Posterior vena cava (tissue), 2 donors: Measurements from ENCODE around the gene PROX2. TPM values are rescaled to one million over a fixed set of nuclear protein-coding genes. Genes with fewer than 3 reads are reported as not detected.

Source experiments
- DNase-seq: peaks from one replicate; pipeline ENCODE4 v3.0.0-alpha.2; 2020; ENCODE audit warnings: low spot score
- intact Hi-C, 2 donors: fragments of 100-400 bp; cut with DNase I; formaldehyde crosslinking; loops; one replicate each; pipeline versions ENCODE4 v1.14.1 to v1.14.2; 2022 to 2023
- total RNA-seq, 2 donors: library from RNA; stranded (reverse); fragmentation: NEBNext Ultra II Directional; extraction: Animal tissue kit (Norgen Biotek cat#: 25700); gene quantifications; one replicate each; pipeline ENCODE4 v1.2.1, GENCODE V29; 2021
- donor health status: DM: yes; HTN: yes; CAD: no.
- donor health status: DM: yes; HTN: yes; CAD: no.

PROX2 gene
- total RNA-seq, 2 donors from 2014 or later: not detected

- intact Hi-C loops: loop anchor here in 1 of 2 donors (5.0 kb wide), 1 partner anchor 176 kb away; no protein-coding TSS in a partner anchor
- DNase-seq: no peak
These were observed 35.3 kb upstream of the PROX2 start for GRCh38 chr14:74911221-74911620.

GRCh38 chr14:74910556-74910955, 34.6 kb upstream of the PROX2 start:
- DNase-seq: no peak
- intact Hi-C loops: loop anchor here in 1 of 2 donors (5.0 kb wide), 1 partner anchor 177 kb away; no protein-coding TSS in a partner anchor

- intact Hi-C loops: loop anchor here (5.0 kb wide), 3 partner anchors 48 to 177 kb away; no protein-coding TSS in a partner anchor
- DNase-seq: no peak
These were observed 34.0 kb upstream of the PROX2 start for GRCh38 chr14:74909911-74910310.

GRCh38 chr14:74909501-74909900, 33.6 kb upstream of the PROX2 start:
- intact Hi-C loops: loop anchor here (5.0 kb wide), 2 partner anchors 47 to 52 kb away; no protein-coding TSS in a partner anchor
- no peak for DNase-seq

GRCh38 chr14:74908861-74909341, 33.0 kb upstream of the PROX2 start:
- intact Hi-C loops: loop anchor here (5.0 kb wide), 2 partner anchors 47 to 52 kb away; no protein-coding TSS in a partner anchor
- no peak for DNase-seq

GRCh38 chr14:74907744-74908143, 31.8 kb upstream of the PROX2 start:
- intact Hi-C loops: loop anchor here (5.0 kb wide), 2 partner anchors 45 to 50 kb away; no protein-coding TSS in a partner anchor
- no peak for DNase-seq

- DNase-seq: no peak
- intact Hi-C loops: loop anchor here (5.0 kb wide), 2 partner anchors 45 to 50 kb away; no protein-coding TSS in a partner anchor
These were observed 31.1 kb upstream of the PROX2 start for GRCh38 chr14:74906925-74907521.

- intact Hi-C loops: loop anchor here (5.0 kb wide), 2 partner anchors 43 to 48 kb away; no protein-coding TSS in a partner anchor
- DNase-seq: peak; percentile 91
These were observed 29.7 kb upstream of the PROX2 start for GRCh38 chr14:74905595-74906142.

- intact Hi-C loops: loop anchor here (5.0 kb wide), 2 partner anchors 43 to 48 kb away; no protein-coding TSS in a partner anchor
- no peak for DNase-seq
These were observed 28.9 kb upstream of the PROX2 start for GRCh38 chr14:74904635-74905503.

- intact Hi-C loops: no loop called here
- DNase-seq: no peak
These were observed 27.2 kb upstream of the PROX2 start for GRCh38 chr14:74902941-74903705.

- no peak for DNase-seq
- intact Hi-C loops: no loop called here
These were observed 22.7 kb upstream of the PROX2 start for GRCh38 chr14:74898694-74899093.

GRCh38 chr14:74898083-74898482, 22.1 kb upstream of the PROX2 start:
- DNase-seq: no peak
- intact Hi-C loops: no loop called here

GRCh38 chr14:74897642-74898041, 21.7 kb upstream of the PROX2 start:
- intact Hi-C loops: no loop called here
- DNase-seq: no peak

GRCh38 chr14:74896400-74896799, 20.5 kb upstream of the PROX2 start:
- no peak for DNase-seq
- intact Hi-C loops: no loop called here

GRCh38 chr14:74893614-74894091, 17.7 kb upstream of the PROX2 start:
- no peak for DNase-seq

GRCh38 chr14:74892745-74893144, 16.8 kb upstream of the PROX2 start:
- intact Hi-C loops: no loop called here

More at GRCh38 chr14:74893614-74894091, 17.7 kb upstream of the PROX2 start:
- intact Hi-C loops: no loop called here

GRCh38 chr14:74891870-74892269, 15.9 kb upstream of the PROX2 start:
- no peak for DNase-seq

More at GRCh38 chr14:74892745-74893144, 16.8 kb upstream of the PROX2 start:
- no peak for DNase-seq

GRCh38 chr14:74890262-74890661, 14.3 kb upstream of the PROX2 start:
- DNase-seq: no peak

More at GRCh38 chr14:74891870-74892269, 15.9 kb upstream of the PROX2 start:
- intact Hi-C loops: no loop called here

More at GRCh38 chr14:74890262-74890661, 14.3 kb upstream of the PROX2 start:
- intact Hi-C loops: no loop called here
